Ecto neural progenitor cell (in vitro differentiated cells): ENCODE data around the gene LLCFC1.
"Not testable (repeated sequence)": the region's sequence is repeated elsewhere in the genome, so short reads cannot be mapped to it uniquely, and the experiment has no call there.

ENCODE experiments used
- DNase-seq: peaks from one replicate; pipeline ENCODE4 v3.0.0-alpha.2; 2018; ENCODE audit warnings: low spot score

The LLCFC1 gene

DNA sequence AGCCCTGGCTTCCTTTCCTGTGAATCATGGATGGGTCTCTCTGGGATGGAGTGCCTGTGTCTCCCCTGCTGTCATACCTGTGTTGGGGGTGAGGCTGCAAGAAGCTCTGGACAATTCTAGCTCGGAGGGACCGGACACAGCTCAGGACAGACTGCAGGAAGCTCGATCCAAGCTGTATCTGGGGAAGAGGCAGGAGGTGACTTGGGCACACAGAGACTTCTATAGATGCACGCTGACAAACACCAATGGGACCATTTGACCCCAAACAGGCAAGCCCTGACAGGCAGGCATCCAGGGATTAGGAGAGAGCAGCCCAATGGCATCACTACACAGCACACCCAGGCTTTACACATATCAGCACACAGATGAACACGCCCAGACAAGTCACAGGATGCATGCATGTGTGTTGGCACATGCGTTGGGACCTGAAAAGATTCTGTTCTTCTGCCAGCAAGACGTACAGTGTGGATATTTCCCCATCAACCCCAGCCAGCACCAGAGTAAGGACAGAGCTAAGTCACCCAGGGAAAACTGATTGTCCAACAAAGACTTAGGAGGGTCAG is 4.5 kb downstream of the LLCFC1 start:
- no peak for DNase-seq

DNA sequence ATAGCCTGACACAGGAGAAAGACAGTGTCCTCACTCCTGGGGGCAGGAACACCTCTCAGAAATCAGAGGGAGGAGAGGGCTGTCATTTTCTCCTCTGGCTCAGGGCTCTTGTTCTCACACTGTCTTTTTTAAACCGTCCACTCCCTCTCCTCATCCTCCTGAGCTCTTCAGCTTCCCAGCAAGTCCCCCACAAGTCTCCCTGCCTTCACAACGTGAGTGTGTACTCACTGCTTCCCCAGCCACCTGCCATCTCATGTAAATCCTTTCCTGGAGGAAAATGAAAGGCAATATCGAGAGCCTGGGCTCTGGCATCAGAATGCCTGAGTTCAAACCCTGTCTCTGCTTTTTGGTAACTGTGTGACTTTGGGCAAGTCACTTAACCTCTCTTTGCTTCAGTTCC is 5.7 kb downstream of the LLCFC1 start:
- DNase-seq = no peak

DNA sequence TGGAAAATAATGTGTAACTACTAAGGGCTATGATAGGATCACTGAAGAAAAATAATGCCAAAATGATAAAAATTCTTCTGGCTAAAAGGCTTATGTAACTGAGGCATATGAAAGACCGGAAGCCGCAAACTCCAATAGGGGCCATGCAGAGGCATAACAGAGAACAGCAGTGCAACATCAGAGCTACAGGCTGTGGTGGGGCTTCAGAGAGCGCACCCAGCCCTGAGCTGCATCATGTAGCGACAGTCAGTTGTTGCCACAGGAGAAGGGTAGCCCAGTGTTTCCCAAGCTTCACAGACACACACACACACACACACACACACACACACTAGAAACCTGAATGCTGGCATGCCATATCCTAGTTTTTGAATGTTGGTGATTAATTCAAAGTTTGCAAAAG is 9.3 kb downstream of the LLCFC1 start:
- no peak for DNase-seq

DNA sequence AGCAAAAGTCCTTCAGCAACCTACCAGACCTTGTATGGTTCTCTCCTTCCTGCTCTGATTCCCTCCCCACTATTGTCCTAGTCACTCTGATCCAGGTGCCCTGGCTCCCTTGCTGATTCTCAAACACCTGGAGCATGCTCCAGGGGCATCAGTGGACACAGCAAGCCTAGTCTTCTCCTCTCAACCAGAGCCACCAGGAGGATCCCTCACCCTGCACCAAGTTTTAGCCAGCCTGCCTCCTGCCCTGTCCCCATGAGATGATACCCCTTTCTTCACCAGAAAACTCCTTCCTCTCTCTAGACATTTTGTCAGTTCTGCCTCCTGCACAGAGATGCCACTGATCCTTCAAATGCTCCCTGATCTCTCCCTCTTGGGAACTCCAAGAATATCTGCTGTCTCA is 11.0 kb downstream of the LLCFC1 start:
- DNase-seq = no peak

DNA sequence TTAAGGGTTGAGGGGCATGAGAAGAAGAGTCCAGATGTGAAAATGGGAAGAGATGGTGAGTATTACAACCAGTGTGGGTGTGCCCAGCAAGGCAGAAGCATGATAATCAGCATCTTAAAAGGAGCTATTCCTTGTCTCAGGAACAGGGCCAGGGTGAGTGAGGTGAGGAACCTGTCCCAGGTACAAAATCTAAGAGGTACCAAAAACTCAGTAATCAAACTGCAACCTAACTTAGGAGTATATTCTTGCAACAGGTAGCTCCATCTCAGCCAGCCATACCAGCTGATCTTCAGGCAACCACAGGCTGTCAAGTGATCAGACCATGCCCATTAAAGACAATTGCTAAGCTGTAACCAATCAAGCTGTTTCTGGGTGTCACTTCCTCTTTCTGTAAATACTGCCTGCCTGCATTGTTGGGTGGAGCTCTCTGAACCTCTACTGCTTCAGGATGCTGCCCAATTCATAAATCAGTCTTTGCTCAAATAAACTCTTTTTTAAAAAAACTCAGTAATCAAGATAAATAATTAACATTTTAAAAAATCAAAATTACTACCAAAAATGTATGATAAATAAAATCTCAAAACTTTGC is 15.5 kb downstream of the LLCFC1 start:
- no peak for DNase-seq

DNA sequence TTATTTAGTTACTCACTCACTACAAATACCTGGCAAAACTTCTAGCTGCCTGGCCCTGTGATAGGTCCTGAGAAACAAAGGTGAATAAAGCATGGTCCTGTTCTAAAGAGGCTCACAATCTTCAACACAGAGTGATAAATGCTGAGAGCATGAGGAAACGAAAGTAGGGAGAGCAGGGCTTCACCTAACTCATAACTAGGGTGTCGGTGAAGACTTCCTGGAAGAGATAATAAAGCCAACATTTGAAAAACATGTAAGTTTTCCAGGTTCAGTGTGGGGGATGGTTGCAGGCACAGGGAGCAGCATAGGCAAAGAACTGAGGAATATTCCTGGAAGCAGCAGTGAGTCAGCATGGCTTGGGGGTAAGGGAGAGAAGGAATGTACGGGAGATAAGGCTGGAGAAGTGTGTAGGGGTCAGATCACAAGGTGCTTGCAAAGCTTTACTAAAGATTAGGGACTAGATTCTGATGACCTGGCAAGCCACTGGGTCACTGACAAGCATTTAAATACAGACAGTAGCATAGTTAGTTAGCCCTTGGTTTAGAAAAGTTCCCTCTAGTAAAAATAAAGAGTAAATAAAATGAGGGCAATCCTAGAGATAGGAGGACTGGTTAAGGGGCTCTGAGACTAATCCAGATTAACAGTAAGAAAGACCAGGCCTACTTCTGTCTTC is 17.8 kb downstream of the LLCFC1 start:
- DNase-seq = no peak

DNA sequence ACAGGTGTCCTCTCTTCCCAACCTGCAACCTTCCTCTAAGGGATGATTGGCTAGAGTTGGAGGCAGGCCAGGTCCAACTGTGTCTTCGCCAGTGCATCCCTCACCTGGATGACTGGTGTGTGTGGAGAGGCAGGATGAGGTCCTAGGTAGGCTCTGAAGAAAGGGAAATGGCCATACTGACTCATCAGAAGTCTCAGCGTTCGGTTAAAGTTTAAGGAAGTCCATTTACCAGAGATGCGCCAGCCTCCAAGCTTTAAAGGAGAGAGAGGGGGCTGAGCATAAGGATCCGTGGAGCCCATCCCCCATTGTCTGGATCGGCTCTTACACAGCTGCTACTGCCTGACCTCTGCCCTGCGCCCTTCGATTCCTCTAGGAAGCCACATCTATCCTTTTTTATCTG is 18.4 kb downstream of the LLCFC1 start:
- no peak for DNase-seq

DNA sequence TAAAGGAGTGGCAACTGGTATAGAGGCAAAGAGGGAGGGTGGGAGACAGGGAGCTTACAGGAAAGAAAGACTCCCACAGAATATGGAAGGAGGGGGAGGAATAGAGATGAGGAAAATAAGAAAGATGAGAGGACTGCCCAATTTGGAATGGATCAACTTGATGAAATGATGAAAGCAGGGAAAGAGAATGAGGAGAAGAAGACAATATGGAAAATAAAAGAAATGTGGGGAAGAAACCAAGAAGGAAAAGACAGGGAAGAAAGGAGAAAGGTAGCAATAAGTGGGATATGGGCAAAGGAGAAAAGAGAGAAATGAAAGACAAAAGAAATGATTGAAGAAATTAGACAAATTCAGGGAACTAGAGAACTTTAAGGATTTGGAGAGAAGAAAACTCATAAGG is 19.9 kb downstream of the LLCFC1 start:
- DNase-seq = no peak

DNA sequence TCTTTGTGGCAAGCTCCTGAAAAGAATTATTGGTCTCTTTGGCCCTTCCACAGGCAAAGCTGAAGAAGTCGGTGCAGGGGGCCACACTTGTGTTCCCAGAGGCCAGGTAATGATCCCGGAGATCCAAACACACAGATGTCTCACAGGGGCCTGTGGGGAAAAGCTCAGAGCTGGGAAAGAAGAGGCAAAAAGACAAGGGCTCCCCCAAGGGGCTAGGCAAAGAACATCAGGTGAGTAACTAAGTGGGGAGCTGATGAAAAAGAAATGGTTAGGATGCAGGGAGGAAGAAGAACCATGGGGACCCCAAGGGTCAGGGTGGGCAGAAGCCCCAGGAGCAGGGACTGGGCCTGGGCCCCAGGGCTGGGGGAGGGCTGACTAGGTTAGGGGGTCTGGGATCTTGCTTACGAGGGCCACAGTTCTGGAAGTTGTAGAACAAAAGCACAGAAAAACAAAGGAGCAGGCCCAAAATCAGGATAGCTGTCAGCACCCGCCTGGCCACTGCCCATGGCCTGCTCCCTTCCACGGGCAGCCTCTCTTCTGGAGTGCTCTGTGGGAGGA is 21.8 kb downstream of the LLCFC1 start:
- no peak for DNase-seq

DNA sequence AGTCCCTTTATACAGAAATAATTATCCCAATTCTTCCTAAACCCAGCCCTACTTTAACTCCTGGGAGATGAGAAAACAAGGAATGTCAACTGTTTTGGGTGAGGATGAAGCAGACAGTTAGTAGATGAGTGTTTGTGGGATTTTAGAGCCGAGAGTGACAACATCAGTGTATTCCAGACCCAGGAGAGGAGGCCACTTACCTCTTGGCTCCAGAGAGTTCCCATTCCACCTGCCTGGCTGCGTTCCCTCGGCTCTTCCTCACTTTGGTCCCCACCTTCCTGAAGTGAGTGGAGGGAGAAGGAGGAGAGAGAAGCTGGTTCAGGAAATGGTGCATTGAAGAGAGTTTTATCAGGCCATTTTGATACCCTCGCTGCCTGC is 22.3 kb downstream of the LLCFC1 start:
- no peak for DNase-seq

DNA sequence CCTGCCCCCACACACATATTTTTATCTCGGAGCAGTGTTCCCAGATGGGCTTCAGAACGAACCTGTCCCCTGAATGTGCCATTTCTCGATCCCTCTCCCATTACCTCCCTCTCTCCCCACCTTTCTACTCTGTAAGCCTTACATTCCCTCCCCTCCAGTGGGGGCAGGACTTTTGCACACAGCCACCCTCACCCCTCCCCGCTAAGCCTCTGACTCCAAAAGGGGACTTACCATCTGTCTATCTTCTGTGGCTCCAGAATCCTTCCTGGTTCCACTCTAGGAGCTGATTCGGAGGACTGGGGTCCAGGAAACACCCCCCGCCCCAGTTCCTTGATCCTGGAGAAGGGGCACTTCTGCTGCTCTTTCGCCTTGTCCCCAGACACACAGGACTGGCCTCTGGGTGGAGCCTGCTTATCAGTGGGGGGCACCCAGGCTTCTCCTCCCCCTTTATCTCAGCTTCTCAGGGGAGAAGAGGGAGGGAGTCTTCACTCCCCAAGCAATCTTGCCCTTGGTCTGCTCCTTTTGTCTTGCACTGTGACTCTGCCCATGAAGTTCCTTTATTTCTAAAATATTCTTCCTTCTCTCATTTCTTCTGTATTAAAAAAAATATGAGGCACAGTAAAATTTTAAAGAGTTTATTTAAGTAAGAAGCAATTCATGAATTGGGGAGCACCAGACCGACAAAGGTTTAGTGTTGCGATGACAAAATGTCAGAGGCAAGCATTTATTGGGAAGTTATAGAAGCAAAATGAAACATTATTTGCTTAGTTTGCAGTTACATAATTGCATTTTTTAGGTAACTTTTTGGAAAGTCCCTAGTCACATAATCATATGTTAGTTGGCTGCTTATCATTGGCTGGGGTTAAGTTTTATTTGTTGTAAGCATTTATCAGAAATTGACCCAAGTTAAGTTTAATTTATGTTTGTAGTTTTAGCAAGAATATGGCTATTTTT is 23.0 kb downstream of the LLCFC1 start, which contains the start of gene KEL:
Gene KEL, minus strand, starts transcription at position 391 of the 954 bp plus-strand sequence. Its CDS starts 157 bp downstream, at position 234.
- no peak for DNase-seq

DNA sequence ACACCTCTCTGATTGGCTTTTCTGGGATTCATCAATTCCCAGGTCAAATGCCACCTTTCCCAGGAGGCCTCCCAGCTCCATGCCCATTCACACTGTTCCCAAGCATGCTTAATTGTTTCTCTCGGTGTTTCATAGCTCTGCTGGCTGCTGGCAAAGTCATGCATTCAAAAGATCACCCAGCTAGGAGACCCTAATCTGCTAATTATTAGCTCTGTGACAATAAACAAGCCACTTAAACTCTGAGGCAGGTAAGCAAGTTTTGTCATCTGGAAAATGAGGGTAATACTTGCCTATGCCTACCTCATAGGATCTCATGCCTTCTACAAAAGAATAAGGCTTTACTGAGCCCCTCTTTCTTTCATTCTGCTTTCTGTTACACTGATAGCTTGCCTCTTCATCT is 23.7 kb downstream of the LLCFC1 start:
- no peak for DNase-seq

DNA sequence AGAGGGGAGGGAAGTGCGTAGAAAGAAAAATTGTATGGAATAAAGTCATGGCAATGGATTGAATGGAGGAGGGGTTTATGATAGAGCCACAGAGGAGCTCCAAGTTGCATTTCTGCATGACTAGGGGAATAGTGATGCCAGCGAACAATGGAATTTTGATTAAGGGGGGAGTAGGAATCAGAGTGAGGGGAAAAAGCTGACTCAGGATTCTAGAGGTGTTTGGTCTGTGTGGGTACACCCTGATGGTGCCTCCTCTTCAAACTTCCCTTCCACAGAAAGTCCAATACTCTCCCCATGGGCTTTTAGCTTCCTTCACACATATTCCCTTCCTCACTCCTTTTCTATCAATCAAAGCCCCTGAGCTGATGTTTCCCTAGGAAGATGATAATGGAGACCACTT is 24.7 kb downstream of the LLCFC1 start:
- DNase-seq = no peak

DNA sequence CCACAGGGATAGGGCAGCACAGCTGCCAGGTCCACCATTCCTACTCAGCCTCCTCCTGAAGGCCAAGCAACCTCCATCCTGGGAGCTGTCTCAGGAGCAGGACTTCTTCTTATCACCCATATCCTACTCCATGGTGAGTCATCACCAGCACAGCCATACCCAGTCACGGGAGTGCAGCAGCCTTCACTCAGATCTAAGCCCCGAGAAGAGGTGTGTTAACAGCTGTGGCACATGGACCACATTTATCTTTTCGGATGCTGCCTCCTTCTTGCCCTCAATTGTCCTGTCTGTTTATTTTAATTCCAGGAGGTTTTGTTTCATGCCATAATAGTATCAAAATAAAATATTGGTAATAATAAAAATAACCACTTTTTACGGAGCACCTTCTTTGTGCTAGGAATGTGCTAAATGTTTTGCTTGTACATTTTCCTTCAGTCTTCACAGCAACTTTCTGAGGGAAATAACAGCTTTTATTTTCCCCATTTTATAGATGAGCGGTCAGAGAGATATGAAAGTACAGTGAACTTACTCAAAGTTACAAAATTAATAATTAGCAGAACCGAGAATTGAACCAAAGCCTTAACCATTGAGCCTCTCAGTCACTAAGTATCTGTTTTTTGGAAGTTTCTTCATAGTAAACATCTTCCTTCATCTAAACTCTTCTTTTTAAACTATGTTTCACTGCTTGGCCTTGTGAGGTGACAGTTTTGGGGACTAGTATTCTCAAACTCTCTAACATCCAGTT is 25.4 kb downstream of the LLCFC1 start:
- no peak for DNase-seq

DNA sequence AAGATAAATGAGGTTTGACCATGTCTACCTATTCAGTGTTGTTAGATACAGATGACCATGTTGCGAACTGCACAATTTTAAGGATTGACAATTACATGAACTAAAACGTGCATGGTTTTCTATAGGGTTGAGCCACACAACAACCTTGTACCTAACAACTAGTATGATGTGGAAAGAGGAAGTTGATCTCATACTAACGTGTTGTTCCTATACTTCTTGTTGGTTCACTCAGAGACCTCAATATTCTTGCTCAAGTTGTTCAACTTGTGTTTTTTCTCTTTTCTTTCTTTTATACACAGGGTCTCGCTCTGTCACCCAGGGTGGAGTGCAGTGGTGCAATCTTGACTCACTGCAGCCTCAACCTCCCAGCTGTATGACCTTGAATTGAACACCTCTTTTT is 28.9 kb downstream of the LLCFC1 start:
- no peak for DNase-seq

DNA sequence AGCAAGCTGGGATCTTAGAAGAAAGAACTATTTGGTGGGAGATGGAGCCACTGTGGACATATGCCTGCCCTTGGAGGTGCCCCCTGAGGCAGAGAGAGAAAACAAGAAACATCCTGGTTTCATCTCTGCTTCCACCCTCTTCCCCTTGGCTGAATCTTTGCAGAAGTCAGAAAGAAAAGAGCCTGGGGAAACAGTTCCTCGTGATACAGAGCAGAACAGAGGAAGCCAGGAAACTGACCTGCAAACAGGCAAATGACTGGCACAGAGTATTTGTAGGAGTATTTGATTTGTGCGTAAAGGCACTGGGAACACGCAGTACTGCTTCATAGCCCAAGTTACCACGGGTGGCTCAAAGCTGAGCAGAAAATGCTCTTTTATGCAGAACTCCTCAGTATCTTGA is 29.9 kb downstream of the LLCFC1 start:
- no peak for DNase-seq

DNA sequence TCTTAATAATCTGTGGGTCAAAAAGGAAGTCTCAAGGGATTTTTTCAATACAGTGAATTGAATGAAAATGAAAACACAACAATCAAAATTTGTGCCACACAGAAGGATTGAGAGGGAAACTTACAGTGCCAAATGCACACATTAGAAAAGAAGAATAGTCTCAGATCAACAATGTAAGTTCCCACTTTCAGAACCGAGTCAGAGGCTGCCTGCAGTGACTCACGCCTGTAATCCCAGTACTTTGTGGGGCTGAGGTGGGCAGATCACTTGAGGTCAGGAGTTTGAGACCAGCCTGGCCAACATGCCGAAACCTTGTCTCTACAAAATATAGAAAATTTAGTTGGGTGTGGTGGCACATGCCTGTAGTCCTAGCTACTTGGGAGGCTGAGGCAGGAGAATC is 35.3 kb downstream of the LLCFC1 start:
- no peak for DNase-seq

DNA sequence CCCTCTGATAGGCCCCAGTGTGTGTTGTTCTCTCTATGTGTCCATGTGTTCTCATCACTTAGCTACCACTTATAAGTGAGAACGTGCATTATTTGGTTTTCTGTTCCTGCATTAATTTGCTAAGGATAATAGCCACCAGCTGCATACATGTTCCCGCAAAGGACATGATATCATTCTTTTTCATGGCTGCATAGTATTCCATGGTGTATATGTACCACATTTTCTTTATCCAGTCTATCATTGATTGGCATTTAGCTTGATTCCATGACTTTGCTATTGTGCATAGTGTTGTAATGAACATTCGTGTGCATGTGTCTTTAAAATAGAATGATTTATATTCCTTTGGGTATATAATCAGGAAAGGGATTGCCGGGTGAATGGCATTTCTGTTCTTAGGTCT is 39.1 kb downstream of the LLCFC1 start:
- DNase-seq = not testable (repeated sequence)

DNA sequence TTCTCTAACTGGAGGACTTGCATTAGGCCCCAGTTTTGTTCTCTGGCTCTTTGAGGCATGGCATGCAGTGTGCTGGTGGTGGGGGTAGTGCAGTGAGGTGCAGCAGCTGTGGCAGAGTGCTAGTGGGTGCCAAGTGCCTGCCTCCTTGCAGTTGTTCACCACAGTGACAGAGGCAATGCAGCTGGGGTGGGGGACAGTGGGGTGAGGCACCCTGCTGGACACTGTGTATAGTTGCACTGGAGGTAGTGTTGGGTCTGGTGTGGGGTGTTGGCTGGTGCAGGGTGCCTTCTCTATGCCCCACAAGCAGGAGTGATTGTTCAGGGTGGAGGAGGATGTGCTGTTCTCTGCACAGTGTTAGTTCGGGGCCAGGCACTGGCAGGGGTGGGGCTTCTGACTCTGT is 44.5 kb downstream of the LLCFC1 start:
- DNase-seq = no peak

DNA sequence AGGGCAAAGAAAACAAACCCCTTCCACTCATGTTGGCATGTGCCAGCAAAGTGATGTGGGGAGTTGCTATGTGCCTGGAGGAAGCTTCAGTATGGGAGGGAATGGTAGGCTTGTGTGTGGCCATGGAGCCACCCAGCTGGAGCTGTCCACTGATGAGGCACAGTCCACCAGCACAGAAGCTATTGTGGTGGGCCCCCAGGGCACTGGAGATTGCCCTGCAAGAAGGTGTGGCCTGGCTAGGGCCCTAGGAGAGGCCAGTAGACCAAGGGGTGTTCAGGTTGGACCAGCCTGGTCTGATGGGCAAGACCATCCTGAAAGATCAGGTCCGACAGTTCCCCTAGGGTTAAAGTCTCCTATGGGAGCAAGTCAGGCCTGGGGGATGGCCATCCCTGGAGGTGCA is 45.0 kb downstream of the LLCFC1 start:
- no peak for DNase-seq
